ENCODE measurements around the gene AGRP. TPM values are rescaled to one million over a fixed set of nuclear protein-coding genes. Genes with fewer than 3 reads are reported as not detected.

AGRP gene
- total RNA-seq, 1 experiment from 2014 or later, result not detected

DNA sequence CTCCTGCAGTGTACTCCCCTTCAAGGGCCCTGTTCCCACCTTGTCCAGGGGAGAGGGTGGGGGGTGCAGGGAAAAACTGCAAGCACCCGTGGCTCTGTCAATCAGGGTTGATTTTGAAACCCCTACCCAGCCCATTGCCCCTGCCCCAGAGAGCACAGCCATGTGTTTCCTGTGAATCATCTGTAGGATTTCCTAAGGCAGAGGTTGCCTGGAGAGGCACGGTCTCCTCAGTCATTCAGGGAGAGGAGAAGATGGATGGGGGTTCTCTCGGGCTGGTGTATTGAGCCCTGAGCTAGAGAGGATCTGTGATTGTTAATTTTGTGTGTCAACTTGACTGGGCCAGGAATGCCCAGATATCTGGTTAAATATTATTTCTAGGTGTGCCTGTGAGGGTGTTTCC is 3.5 kb upstream of the AGRP start:
- H3K27me3 ChIP-seq (replicated peaks), result no peaks in the 10 kb centered on the region
- peaks cover 3% of the 10 kb centered on the region for H3K4me1 ChIP-seq (replicated peaks)

GRCh38 chr16:67483731-67484525 is 581 bp upstream of the AGRP start:
- DNase-seq (ENCODE audit: low read depth in 1 of 2, low spot score in 2 of 2), result no peak
- Histone ChIP-seq H3K9me3 (replicated peaks) (no peaks in the 10 kb centered on the region), H3K27me3 (replicated peaks) (no peaks in the 10 kb centered on the region), H3K27ac (no peak overlapping the region), H3K4me3 (no peak overlapping the region), H3K4me1 (replicated peaks) (peaks cover 13% of the 10 kb centered on the region), H3K36me3 (no peaks in the 10 kb centered on the region)

More for the DNA sequence above, 3.5 kb upstream of the AGRP start:
- DNase-seq (ENCODE audit: low read depth in 1 of 2, low spot score in 2 of 2), result no peak
- H3K9me3 ChIP-seq (replicated peaks), result no peaks in the 10 kb centered on the region
- H3K36me3 ChIP-seq, result no peaks in the 10 kb centered on the region
- H3K4me3 ChIP-seq, result no peak overlapping the region
- H3K27ac ChIP-seq, result no peak overlapping the region

GRCh38 chr16:67482233-67482924 is 968 bp downstream of the AGRP start:
- peaks cover 13% of the 10 kb centered on the region for H3K4me1 ChIP-seq (replicated peaks)
- no peaks in the 10 kb centered on the region for H3K27me3 ChIP-seq (replicated peaks)
- peaks cover 3% of the 10 kb centered on the region for H3K36me3 ChIP-seq
- H3K4me3 ChIP-seq, result no peak overlapping the region
- no peak overlapping the region for H3K27ac ChIP-seq
- no peak for DNase-seq (ENCODE audit: low read depth in 1 of 2, low spot score in 2 of 2)
- no peaks in the 10 kb centered on the region for H3K9me3 ChIP-seq (replicated peaks)

DNA sequence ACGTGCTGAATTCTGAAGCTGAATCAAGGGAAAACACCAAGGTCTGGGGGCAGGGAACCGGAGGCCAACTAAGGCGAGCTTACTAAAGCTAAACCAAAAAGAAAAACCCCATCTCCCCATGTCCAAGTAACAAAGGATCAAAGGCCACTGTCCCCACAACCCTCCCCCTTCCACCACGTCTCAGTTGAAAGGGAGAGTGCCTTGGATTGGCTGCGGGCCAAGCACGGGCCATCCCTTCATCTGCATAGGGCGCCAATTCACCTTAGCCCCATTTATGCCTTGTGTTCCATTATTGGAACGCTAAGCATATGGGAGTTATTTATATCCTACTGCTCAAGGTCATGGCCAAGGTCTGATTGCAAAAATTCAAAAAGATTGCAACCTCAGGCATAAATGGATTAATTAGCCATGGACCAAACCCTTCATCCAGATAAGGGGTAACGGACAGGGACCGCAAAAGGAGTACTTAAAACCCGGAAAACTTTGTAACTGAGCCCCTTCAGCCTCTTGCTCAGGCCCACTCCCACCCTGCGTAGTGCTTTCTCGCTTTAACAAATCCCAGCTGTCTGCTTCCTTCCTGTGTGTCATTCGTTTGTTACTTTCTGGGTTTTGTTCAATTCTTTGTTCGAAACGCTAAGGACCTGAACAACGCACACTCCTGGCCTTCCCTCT is 1.6 kb downstream of the AGRP start:
- no peak overlapping the region for H3K27ac ChIP-seq
- no peaks in the 10 kb centered on the region for H3K27me3 ChIP-seq (replicated peaks)
- no peak for DNase-seq (ENCODE audit: low read depth in 1 of 2, low spot score in 2 of 2)
- H3K4me3 ChIP-seq, result peak overlapping the region; percentile 79
- peaks cover 13% of the 10 kb centered on the region for H3K4me1 ChIP-seq (replicated peaks)
- H3K9me3 ChIP-seq (replicated peaks), result no peaks in the 10 kb centered on the region
- H3K36me3 ChIP-seq, result peaks cover 3% of the 10 kb centered on the region

DNA sequence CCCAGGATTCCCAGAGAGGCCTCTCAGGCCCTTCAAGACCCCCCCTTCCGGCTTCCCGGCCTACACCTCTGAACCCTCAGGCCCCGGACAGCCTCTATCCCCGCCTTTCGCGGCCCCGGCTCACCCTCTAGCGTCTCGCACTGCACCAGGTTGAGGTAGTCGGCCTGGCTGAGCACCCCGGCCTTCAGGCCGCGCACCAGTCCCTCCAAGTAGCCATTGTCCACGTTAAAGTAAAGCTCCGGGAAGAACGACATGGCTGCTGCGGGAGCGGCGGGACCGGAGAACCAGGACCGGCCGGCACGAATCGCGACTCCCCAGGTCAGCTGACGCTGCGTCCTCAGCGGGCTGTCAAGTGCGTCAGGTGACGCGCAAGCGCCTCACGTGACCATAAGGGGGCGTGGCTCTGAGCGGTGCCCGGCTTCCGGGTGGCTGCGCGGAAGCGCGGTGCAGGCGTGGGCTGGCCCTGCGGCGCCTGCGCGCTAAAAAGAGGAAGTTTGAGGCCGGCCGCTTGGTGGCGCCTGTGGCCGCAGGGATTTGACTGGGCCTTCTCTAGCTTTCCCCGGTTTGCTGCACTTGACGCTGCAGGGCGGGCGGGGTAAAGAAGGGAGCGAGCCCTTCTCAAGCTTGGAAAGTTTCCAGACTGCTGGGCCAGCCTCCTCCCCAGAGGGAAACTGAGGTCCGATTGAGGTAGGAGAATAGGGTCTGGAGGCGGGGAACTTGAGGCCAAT is 2.4 kb downstream of the AGRP start, which contains the start of gene ATP6V0D1:
ATP6V0D1 (minus strand) TSS at position 325 of the 728 bp plus-strand sequence; CDS start at position 254, 71 bp downstream.
- Histone ChIP-seq H3K9me3 (replicated peaks) (no peaks in the 10 kb centered on the region), H3K4me3 (peak within 1 kb of the TSS; percentile 79), H3K27me3 (replicated peaks) (no peaks in the 10 kb centered on the region), H3K4me1 (replicated peaks) (peaks cover 13% of the 10 kb centered on the region), H3K27ac (peak within 1 kb of the TSS; percentile 23), H3K36me3 (peaks cover 3% of the 10 kb centered on the region)
- peak; percentile 97 to 98 for DNase-seq (ENCODE audit: low read depth in 1 of 2, low spot score in 2 of 2)

- H3K27me3 ChIP-seq (replicated peaks), result no peaks in the 10 kb centered on the region
- H3K27ac ChIP-seq, result no peak overlapping the region
- H3K9me3 ChIP-seq (replicated peaks), result no peaks in the 10 kb centered on the region
- H3K4me3 ChIP-seq, result no peak overlapping the region
- peaks cover 12% of the 10 kb centered on the region for H3K36me3 ChIP-seq
- no peak for DNase-seq (ENCODE audit: low read depth in 1 of 2, low spot score in 2 of 2)
- peaks cover 13% of the 10 kb centered on the region for H3K4me1 ChIP-seq (replicated peaks)
These were observed 5.3 kb downstream of the AGRP start for GRCh38 chr16:67477960-67478554.

DNA sequence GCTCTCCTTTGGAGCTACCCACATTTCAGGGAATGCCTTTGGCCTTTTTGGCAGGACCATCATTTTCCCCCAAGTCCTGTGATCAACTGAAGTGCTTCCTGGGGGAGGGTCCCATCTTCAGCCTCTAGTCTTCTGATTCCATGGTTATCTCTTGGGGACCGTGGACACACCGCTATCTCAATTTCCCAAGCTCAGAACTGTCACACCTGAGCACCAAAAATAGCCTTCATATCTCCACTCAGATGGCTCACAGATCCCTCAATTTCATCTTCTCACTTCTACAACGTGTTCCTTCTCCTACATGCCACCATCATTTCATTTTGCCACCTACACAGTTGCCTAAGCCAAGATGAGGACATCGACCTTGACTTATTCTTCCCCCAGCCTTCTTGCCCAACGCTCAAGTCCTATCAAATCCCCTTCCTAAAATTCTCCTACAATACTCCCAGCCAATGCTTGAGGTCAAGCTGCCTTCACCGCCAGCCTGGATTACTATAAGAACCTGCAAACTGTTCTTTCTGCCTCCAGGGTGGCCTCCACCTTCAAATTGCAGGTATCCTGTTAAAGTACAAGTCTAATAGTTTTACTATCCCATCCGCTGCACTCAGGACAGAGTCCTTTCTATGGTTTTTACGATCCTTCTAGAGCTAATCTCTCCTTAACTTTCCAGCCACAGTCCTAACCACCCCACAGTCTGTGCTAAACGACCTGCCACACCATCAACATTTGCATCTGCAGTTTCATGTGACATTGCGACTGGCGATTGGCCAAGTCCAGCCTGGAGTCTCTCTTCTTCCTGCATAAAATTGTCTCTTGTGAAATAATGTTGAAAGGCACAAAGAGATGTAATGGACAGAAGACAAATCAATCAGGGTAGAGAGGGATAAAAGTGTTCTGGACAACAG is 8.5 kb downstream of the AGRP start:
- no peaks in the 10 kb centered on the region for H3K27me3 ChIP-seq (replicated peaks)
- no peak overlapping the region for H3K4me3 ChIP-seq
- peaks cover 4% of the 10 kb centered on the region; the same call in 1 of the 2 replicates for H3K4me1 ChIP-seq (replicated peaks)
- H3K9me3 ChIP-seq (replicated peaks), result no peaks in the 10 kb centered on the region
- no peak overlapping the region for H3K27ac ChIP-seq
- DNase-seq (ENCODE audit: low read depth in 1 of 2, low spot score in 2 of 2), result no peak
- peaks cover 14% of the 10 kb centered on the region for H3K36me3 ChIP-seq

GRCh38 chr16:67471758-67472384 is 11.5 kb downstream of the AGRP start:
- DNase-seq (ENCODE audit: low read depth in 1 of 2, low spot score in 2 of 2), result no peak
- Histone ChIP-seq H3K4me1 (replicated peaks) (peaks cover 9% of the 10 kb centered on the region), H3K4me3 (no peak overlapping the region), H3K27ac (no peak overlapping the region), H3K27me3 (replicated peaks) (no peaks in the 10 kb centered on the region), H3K36me3 (peaks cover 12% of the 10 kb centered on the region), H3K9me3 (replicated peaks) (no peaks in the 10 kb centered on the region)

GRCh38 chr16:67470359-67470758 is 13.0 kb downstream of the AGRP start:
- no peak overlapping the region for H3K27ac ChIP-seq
- no peaks in the 10 kb centered on the region for H3K9me3 ChIP-seq (replicated peaks)
- H3K27me3 ChIP-seq (replicated peaks), result no peaks in the 10 kb centered on the region
- H3K36me3 ChIP-seq, result peaks cover 6% of the 10 kb centered on the region
- DNase-seq (ENCODE audit: low read depth in 1 of 2, low spot score in 2 of 2), result no peak
- no peak overlapping the region for H3K4me3 ChIP-seq
- H3K4me1 ChIP-seq (replicated peaks), result peaks cover 25% of the 10 kb centered on the region

GRCh38 chr16:67468731-67469130 is 14.6 kb downstream of the AGRP start:
- peaks cover 27% of the 10 kb centered on the region for H3K4me1 ChIP-seq (replicated peaks)
- H3K9me3 ChIP-seq (replicated peaks), result no peaks in the 10 kb centered on the region
- H3K27me3 ChIP-seq (replicated peaks), result no peaks in the 10 kb centered on the region
- no peak overlapping the region for H3K27ac ChIP-seq
- H3K36me3 ChIP-seq, result 0 out of 2 replicates have a peak, but pooled peaks cover 3% of the 10 kb centered on the region
- no peak overlapping the region for H3K4me3 ChIP-seq
- no peak for DNase-seq (ENCODE audit: low read depth in 1 of 2, low spot score in 2 of 2)

- no peaks in the 10 kb centered on the region for H3K9me3 ChIP-seq (replicated peaks)
- DNase-seq (ENCODE audit: low read depth in 1 of 2, low spot score in 2 of 2), result peak; percentile 56 to 75
- peaks cover 9% of the 10 kb centered on the region for H3K36me3 ChIP-seq
These were observed 16.8 kb downstream of the AGRP start for GRCh38 chr16:67466581-67466980.

DNA sequence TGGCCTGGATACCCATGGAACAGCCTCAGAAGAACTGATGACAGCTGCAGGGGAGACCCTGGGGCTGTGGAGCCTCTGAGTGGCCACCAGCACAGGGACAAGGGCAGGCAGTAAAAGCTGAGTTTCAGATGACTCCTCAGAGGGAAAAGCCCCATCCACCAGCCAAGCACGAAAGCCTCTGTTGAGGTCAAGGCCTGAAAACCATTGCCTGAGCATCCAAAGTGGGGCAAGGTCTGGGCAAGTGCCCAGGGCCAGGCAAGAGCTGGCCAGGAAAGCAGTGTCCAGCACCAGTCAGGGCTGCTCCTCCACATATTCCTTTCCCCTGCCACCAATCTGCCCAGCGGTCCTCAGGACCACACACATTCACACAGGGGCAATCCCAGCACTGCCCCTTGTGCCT is 18.8 kb downstream of the AGRP start:
- Histone ChIP-seq H3K4me1 (replicated peaks) (peaks cover 27% of the 10 kb centered on the region), H3K27me3 (replicated peaks) (no peaks in the 10 kb centered on the region), H3K27ac (no peak overlapping the region), H3K4me3 (no peak overlapping the region), H3K36me3 (peaks cover 17% of the 10 kb centered on the region), H3K9me3 (replicated peaks) (no peaks in the 10 kb centered on the region)
- no peak for DNase-seq (ENCODE audit: low read depth in 1 of 2, low spot score in 2 of 2)

More at GRCh38 chr16:67466581-67466980, 16.8 kb downstream of the AGRP start:
- Histone ChIP-seq H3K27ac (no peak overlapping the region), H3K4me1 (replicated peaks) (peaks cover 27% of the 10 kb centered on the region), H3K4me3 (no peak overlapping the region), H3K27me3 (replicated peaks) (no peaks in the 10 kb centered on the region)
